Fibroblast of skin of abdomen (primary cell): ENCODE data around the gene B4GALNT1.
"Not testable (repeated sequence)": the region's sequence is repeated elsewhere in the genome, so short reads cannot be mapped to it uniquely, and the experiment has no call there.

Source experiments
- DNase-seq: peaks from one replicate; pipeline ENCODE4 v3.0.0-alpha.2; 2013

B4GALNT1 gene

DNA sequence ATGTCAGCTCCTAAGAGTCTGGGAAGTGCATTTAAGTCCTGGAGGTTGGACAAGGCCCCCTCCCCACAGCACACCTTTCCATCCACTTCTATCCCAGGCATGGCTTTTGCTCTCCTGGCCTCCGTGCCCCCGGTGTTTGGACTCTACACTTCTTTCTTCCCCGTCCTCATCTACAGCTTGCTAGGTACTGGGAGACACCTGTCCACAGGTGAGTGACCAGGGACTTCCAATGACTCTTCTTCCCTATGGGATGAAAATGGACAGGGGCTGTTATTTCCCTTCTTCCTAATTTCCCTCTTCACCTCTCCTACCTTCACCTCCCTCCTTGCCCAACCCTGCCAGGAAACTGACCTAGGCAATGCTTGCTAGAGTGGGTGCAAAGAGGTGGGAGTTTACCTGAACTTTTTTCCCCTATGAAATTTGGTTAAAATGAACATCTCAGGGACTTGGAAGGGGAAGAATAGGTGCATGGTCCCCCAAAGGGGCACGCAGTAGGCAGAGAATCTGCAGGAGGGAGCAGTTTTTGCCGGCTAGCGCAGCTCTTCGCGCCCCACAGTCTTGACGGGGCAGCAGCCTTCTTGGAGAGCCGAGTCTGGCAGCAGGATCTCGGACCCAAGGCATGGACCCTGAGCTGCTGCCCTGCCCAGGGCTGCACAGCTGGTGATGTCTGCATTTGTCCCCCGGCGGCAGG, 12.6 kb downstream of the B4GALNT1 start:
- DNase-seq = no peak

DNA sequence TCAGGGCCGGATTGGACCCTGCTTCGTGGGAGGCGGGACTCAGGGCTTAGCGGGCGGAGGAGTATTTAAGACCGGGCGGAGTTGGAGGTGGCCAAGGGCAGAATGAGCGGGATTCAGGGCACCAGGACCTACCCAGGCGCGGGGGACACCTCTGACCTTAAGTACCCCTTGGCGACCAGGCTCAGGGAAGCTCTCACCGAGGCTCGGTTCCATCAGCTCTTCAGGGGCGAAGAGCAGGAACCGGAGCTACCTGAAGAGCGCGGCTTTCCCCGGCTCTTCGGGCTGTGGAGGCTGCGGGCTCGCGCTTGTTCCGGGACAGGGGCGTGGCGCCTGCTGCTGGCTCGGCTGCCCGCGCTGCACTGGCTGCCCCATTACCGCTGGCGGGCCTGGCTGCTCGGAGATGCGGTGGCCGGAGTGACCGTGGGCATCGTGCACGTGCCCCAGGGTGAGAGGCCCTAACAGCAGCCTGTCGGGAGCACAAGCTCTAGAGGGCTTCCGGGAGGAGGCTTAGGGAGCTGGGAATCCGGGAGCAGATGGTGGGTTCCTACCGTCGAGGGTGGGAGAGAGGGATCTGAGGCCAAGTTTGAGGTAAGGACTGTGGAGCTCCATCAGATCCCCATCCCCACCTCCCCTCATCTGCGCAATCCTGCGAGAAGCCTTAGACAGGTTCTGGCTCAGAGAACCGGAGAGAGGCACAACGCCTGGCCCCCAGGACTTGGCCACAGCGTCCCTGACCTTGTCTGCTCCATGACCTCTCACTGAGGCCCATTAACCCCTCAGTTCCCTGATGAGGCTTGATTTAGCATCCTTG, 13.4 kb downstream of the B4GALNT1 start:
- DNase-seq = no peak

DNA sequence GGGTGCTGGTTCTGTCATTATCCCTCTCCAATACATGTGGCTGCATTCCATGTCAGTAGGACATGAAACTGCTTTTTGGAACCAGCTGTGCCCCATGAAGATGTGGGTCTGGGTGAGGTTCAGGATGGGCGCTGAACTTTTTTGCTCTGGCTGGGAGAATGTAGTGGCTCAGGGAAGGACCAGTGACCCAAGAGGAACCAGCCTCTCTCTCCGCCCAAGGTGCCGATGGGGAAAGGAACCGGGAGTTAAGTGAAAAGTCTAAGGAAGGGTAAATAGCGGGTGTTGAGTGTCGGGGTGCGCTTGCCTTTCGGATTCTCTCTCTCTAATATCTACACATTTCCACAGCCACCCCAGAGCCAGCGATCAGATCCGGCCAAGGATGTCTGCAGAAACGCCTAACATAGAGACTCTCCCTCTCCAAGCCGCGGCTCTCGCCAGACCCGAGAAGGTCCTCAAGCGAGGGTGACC, 14.0 kb downstream of the B4GALNT1 start:
- no peak for DNase-seq

DNA sequence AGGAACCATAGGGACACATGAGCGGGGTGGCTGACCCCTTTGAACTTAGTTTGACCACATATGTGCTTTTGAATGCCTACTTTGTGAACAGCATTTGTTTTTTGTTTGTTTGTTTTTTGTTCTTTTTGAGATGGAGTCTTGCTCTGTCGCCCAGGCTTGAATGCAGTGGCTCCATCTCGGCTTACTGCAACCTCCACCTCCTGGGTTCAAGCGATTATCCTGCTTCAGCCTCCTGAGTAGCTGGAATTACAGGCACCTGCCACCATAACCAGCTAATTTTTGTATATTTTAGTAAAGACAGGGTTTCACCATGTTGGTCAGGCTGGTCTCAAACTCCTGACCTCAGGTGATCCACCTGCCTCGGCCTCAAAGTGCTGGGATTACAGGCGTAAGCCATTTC, 14.6 kb downstream of the B4GALNT1 start:
- not testable (repeated sequence) for DNase-seq

DNA sequence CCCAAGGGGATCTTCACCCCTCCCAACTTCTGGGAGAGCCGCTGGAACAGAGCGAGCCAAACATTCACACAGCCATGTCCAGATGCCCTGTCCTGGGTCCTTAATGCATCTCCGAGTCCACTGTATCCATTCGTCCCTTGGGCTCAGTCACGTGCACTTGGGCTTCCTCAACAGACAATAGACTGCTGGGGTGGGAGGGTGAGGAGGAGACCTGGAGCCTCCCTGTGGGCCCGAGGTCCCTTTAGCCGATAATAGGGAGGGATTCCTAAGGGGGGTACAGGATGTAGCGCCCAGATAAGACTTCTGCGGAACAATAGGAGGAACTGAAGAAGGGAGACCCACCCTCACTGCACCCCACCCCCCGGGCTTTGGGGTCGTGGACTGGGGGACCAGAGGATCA, 15.1 kb downstream of the B4GALNT1 start:
- DNase-seq = no peak

DNA sequence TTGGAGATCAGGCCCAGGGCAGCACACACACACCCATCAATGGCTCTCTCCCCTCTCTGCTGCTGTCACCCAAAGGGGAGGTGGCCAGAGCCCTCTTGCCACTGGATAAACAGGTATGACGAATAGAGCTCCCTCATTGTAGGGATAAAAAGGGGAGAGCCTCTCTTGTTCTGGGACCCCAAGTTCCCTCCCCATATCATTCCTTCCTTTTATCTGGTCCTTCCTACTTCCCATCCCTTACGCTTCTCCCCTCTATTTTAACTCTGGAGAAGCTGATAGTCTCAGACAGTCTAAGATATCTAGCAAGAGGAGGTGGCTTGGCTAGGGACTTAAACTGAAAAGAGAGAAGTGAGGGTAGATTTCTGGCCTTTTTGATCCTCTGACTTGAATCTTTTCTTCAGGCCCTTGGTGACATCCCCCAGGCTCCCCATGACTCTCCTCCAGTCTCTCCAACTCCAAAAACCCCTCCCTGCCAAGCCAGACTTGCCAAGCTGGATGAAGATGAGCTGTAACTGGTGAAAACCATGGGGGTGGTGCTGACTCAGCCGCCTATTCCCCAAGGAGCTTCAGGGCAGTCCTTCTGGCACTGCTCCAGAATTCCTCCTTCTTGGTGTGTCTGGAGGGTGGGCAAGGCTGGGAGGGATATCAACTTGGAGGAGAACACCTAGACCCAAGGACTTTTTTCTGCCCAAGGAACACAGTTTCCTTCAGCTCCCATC, 16.5 kb downstream of the B4GALNT1 start:
- peak; percentile 44 for DNase-seq

DNA sequence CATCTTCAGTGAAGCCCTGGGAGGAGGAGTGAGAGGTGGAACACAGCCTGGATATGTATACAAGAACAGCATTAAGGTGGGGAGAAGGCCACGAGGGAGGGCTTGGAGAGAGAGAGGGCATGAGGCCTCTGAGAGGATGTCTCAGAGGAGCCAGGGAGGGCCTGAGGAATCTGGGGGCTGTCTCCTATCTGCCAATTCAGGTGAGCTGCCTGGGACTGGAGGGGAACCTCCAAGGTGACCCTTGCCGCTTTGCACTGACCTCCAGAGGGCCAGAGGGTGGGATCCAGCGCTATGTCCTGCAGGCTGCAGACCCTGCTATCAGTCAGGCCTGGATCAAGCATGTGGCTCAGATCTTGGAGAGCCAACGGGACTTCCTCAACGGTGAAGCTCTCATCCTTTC, 17.4 kb downstream of the B4GALNT1 start:
- no peak for DNase-seq

DNA sequence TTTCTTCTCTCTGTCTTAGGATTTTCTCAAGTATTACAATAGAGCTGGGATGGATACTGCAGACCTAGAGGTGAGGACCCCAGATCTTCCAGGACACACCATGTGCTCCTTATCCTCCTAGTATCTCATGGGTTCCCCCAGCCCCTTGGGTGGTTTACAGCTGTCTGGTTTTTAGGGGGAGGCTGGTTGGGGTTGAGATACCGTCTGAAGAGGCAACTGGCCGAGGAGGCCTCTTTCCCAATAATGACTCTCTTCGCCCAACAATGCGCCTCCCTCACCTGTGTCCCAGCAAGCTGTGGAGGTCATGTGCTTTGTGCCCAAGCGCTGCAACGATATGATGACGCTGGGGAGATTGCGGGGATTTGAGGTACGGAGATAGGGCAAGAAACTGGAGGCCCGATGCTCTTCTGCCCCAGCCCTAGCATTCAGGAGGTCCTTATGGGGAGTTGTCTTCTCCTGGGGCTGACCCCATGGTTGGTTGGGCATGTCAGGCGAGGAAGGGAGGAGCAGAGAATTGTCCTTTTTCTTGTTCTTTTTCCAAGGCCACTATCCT, 18.0 kb downstream of the B4GALNT1 start:
- no peak for DNase-seq

DNA sequence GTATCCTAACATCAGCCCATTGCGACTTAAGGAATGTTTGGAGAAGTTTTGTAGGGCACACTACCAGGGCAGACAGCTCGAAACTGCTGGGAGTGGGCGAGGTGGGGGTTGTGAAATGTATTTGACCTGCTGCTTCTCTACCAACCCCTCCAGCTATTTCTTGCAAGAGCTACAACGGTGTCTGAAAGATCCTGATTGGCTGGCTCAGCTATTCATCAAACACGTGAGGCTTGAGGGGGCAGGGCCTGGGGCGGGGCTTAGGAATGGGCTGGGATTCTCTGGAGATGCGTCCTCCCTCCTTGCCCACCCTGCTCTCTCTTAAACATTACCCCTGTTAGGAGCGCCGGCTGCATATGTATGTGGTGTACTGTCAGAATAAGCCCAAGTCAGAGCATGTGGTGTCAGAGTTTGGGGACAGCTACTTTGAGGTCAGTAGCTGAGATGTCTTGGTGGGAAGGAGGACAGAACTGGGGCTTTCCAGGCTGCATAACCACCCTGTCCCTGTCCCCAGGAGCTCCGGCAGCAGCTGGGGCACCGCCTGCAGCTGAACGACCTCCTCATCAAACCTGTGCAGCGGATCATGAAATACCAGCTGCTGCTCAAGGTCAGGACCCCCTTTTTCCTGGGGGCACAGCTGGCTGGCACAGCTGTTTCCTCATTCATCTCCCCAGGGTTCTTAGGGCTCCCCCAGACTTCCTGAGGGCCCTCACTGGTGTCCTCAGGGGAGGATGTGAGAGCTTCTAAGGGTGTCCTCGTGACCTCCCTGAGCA, 18.6 kb downstream of the B4GALNT1 start:
- no peak for DNase-seq

DNA sequence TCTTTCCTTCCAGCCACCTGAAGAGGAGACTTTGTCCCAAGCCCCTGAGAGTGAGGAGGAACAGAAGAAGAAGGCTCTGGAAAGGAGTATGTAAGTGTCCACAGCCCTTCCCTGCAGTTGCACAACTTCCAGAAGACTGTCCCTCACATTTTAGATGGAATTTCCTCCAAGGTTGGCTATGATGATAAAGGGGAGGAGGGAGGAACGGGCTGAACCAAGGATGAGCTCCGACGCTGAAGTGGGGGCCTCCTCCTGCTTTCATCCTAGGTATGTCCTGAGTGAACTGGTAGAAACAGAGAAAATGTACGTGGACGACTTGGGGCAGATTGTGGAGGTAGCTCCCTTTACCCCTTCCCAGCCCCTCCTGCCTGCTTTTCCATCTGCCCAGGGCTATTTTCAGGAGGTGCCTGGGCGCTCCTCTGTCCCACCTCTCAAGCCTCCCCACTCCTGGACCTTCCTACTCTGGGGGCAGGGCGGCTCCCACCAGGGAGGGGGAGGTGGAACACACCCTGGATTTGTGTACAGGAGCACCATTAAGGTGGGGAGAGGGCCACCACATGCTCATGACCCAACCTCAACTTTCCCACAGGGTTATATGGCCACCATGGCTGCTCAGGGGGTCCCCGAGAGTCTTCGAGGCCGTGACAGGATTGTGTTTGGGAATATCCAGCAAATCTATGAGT, 19.4 kb downstream of the B4GALNT1 start:
- no peak for DNase-seq

DNA sequence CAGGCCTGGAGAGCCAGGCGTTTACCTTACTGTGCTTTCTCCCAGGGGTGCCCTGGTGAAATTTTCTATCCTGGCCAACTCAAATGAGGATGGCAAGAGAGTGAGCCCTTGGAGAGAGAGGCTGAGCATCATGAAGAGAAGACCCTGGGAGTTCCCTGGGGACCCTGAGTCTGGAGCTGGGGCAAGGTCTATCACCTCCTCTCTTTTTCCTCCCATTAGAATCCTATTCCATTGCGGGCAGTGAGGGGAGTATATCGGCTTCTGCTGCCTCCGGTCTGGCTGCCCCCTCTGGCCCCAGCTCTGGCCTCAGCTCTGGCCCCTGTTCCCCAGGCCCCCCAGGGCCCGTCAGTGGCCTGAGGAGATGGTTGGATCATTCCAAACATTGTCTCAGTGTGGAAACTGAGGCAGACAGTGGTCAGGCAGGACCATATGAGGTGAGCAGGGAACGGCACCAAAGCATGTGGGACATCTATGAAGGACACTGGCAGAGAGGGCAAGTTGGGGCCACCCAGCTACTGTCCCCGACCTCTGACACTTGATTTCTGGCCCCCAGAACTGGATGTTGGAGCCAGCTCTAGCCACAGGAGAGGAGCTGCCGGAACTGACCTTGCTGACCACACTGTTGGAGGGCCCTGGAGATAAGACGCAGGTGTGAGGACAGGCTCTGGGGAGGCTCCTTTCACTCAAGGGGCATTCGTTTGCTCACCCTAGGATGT, 20.1 kb downstream of the B4GALNT1 start:
- DNase-seq = no peak

DNA sequence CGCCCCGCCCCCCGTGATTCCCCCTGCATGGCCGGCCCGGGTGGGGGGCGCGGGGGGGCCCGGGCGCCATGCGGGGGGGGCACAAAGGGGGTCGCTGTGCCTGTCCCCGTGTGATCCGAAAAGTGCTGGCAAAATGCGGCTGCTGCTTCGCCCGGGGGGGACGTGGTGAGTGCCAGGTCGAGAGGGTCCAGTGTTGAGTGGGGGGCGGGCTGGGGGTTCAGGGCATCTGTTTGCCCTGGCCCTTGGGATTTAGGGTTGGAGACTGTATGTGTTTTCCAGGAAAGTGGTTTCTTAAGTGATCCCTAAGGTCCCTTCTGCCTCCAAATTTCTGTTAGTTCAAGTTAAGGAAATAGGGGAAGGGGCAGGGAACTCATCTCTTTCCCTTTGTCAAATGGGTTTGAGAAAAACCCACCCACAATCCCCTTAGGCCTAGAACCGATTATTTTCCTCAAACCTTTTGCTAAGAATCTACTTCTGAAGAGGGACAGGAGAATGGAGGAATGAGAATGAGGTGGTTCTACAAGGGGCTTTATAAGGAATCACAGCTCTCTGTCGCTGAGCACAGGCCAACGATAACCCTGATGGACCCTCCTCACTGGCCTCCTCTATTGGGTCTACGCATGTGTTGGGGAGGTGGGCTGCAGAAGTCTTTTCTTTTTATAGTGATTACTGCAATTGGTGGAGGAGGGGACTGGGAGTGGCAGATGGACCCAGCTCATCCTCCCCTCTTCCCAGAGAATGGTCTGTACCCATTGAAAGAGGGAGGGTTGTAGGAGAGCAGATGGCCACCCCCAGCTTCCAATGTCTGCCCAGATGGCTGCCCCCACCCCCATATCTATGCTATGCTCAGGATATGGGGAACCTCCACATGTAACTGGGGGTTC, 20.9 kb downstream of the B4GALNT1 start:
- DNase-seq = no peak

DNA sequence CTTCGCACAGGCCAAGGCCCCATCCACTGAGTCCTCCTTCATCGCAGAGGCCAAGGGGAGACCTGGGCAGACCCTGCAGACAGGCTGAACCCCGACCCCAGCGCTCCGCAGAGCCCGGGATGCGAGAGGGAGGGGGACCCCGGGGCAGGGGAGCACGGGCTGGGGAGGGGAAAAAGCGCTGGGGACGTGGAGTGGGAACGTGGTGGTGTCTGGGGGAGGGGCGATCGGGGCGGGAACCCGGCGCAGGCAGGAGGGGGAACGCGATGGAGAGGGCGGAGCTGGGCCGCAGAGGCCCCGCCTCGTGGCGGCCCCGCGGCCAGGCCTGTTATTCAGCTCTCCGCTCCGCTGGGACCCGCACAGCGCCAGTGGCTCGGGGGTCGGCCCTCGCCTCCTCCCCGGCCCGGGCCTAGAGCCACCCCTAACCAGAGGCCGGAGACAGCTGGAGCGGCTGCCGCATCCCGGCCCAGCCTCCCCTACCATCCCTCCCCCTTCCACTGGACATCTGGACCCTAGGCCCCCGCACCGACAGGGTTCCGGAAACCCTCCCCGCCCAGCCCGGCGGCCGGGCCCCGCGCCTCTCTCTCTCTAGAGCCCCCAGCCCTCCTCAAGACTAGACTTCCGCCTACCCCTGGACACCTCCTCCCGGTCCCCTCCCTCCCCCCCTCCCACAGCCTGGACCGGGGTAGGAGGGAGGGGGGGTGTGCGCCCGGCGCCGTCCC, 21.7 kb downstream of the B4GALNT1 start, which contains the start of gene ARHGEF25:
ARHGEF25 (plus strand) TSS at position 328 of the 719 bp plus-strand sequence. CDS start 460 bp downstream, outside the sequence.
- peak; percentile 75 for DNase-seq

DNA sequence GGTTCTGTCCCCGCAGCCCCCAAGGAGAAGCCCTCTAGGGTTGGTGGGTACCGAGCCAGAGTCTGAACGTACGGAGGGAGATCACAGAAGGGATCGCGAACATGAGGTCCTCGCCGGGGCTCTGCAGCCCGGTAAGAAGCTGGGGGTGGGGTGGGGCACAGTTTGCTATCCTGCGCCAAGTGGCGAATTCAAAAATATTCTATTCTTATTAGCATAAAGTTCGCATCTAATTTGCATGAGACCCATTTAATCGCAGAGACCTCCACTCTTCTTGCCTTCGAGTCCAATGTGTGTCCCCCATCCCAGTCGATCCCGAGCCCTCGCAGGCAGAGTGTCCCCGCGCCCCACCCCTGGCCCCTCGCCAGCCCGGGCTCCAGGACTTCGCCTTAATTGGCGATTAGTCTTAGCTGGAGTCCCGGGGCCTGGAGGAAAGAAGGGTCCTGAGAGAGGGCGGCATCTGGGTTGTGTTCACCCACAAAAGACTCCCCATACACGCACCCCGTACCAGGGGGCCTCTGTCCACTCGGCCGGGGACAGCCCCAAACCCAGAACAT, 22.4 kb downstream of the B4GALNT1 start:
- DNase-seq = no peak

DNA sequence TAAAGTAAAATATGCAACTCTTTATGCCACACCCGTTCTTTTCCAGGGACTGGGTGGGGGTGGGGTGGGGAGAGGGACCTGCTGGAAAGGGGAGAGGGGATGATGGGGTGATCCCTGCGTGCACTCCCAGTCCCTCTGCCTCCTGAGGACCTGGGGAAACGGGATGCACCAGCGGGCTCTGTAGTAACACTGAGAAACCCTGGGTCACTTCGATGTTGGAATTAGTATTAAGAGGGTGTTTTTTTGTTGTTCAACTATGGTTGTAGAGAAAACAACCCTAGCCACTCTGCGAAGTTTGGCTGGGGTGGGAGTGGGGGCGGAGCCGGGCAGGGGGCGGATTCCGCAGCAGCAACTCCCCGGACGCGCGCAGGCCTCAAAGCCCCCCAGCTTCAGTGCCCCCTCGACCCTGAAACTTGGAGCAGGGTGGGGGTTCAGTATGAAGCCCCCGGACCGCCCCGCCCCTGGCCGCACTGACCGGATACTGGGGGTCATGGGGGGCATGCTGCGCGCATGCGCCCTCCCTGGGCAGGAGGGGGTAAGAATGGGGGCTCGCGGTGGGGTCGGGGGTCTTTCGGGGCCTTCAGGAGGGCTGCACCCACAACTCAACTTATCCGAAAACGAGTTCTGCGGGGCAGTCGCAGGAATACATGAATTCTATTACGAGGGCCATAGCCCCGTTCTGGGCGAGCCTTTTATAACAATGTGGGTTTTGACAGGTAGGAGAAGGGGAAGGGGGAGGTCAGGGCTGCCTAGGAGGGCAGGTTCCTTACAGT, 23.0 kb downstream of the B4GALNT1 start:
- DNase-seq = no peak

DNA sequence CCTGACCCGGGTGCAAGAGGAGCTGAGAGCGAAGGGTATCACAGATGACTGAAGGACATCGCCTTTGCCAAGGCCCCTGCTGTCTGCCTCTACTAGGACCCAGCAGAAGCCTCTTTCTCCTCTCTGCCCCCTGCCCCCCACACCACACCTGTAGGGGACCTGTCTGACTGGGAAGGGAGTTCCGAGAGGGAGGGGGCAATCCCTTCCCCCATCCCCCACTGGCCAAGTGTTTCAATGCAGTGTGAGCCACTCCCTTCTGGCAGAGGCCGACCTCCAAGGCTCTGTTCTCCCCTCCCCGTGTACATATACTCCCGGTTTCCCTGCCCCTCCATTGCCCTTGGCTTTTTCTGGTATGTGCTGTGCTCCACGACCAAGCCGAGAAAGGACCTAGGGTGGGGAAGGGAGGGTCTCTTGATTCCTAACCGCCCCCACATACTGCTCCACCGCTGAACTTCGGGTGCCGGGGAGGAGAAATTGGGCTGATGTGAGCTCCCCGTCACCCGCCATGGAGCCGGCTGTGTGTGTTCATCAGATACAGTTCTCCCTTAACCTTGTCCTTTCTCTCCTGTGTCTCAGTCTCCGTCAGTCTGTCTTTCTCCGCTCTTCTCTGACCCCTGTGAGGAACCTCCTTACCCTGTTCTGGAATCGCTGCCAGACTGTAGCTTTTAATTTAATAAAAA, 23.8 kb downstream of the B4GALNT1 start:
- DNase-seq = no peak

DNA sequence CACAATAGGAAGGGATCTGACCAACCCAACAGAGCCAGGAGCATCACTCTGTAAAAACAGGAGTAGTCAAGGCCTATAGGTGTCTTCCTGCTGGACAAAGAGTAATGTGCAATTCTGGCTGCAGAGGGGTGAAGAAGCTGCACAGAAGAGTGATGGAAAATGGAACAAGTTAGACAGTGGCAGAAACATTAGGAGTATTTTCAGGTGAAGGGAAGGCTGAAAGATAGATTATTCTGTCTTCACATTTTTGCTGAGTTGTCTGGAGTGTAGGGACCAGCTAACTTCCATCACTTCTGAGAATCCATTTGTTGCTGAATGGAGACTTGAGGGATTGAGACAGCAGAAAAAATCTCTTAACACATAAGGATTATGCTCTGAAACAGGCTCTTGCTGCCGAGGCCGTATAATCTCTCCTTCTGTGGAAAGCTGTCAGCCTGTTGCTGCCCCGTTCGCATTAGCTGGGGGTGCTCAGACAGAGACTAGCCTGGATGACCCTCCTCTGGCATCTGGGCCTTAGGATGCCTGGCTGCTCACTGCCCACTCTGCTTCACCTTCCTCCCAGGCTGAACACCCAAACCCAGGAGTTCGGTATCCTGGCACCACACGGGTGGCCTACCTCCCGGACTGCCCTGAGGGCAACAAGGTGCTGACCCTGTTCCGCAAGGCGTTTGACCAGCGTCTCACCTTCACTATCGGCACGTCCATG, 24.9 kb downstream of the B4GALNT1 start:
- no peak for DNase-seq
